NCI-H446 (cell line): ENCODE results near the gene ATG10.
"Not testable (repeated sequence)": the region's sequence is repeated elsewhere in the genome, so short reads cannot be mapped to it uniquely, and the experiment has no call there.

Source experiments
- DNase-seq, 2 experiments: peaks; one replicate each; lab custom pipeline; 2025; lab: John Stamatoyannopoulos, UW

ATG10 gene

GRCh38 chr5:82222597-82223574 is 251.1 kb downstream of the ATG10 start:
- DNase-seq = no peak

- DNase-seq = peak; percentile 54 to 70
Measured at GRCh38 chr5:82225525-82226172, 253.8 kb downstream of the ATG10 start.

GRCh38 chr5:82234885-82235284 is 263.1 kb downstream of the ATG10 start:
- no peak for DNase-seq

- DNase-seq = no peak
Measured at GRCh38 chr5:82244151-82244550, 272.3 kb downstream of the ATG10 start.

- no peak for DNase-seq
Measured at GRCh38 chr5:82244854-82245635, 273.2 kb downstream of the ATG10 start.

GRCh38 chr5:82246960-82247574 is 275.2 kb downstream of the ATG10 start:
- DNase-seq = no peak

- DNase-seq = no peak
Measured at GRCh38 chr5:82252744-82253143, 280.9 kb downstream of the ATG10 start.

GRCh38 chr5:82255844-82256243 is 284.0 kb downstream of the ATG10 start:
- no peak for DNase-seq

GRCh38 chr5:82257247-82257646 is 285.4 kb downstream of the ATG10 start:
- DNase-seq = no peak

GRCh38 chr5:82257729-82258128 is 285.9 kb downstream of the ATG10 start:
- DNase-seq = no peak

GRCh38 chr5:82259172-82259800 is 287.5 kb downstream of the ATG10 start:
- no peak for DNase-seq

- DNase-seq = no peak
Measured at GRCh38 chr5:82265047-82265446, 293.2 kb downstream of the ATG10 start.

GRCh38 chr5:82267297-82267933 is 295.6 kb downstream of the ATG10 start:
- DNase-seq = not testable (repeated sequence)

- DNase-seq = not testable (repeated sequence)
Measured at GRCh38 chr5:82269363-82269762, 297.5 kb downstream of the ATG10 start.

GRCh38 chr5:82272571-82273356 is 300.9 kb downstream of the ATG10 start:
- DNase-seq = not testable (repeated sequence)

- not testable (repeated sequence) for DNase-seq
Measured at GRCh38 chr5:82273426-82273825, 301.6 kb downstream of the ATG10 start.

- DNase-seq = no peak
Measured at GRCh38 chr5:82274343-82275211, 302.8 kb downstream of the ATG10 start.

- DNase-seq = no peak
Measured at GRCh38 chr5:82275216-82275664, 303.4 kb downstream of the ATG10 start.
